ENCODE measurements around the gene ASCC1.
"Not testable (repeated sequence)": the region's sequence is repeated elsewhere in the genome, so short reads cannot be mapped to it uniquely, and the experiment has no call there.

DNA sequence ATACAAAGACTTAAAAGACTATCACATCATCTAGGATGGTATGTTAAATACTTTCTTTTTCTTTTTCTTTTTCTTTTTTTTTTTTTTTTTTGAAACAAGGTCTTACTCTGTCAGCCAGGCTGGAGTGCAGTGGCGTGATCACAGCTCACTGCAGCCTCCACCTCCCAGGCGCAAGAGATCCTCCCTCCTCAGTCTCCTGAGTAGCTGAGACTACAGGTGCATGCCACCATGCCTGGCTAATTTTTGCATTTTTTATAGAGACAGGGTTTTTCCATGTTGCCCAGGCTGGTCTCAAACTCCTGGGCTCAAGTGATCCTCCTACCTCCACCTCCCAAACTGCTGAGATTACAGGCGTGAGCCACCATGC lies 108.1 kb downstream of the ASCC1 start:
- TF ChIP-seq, protein P1, sequence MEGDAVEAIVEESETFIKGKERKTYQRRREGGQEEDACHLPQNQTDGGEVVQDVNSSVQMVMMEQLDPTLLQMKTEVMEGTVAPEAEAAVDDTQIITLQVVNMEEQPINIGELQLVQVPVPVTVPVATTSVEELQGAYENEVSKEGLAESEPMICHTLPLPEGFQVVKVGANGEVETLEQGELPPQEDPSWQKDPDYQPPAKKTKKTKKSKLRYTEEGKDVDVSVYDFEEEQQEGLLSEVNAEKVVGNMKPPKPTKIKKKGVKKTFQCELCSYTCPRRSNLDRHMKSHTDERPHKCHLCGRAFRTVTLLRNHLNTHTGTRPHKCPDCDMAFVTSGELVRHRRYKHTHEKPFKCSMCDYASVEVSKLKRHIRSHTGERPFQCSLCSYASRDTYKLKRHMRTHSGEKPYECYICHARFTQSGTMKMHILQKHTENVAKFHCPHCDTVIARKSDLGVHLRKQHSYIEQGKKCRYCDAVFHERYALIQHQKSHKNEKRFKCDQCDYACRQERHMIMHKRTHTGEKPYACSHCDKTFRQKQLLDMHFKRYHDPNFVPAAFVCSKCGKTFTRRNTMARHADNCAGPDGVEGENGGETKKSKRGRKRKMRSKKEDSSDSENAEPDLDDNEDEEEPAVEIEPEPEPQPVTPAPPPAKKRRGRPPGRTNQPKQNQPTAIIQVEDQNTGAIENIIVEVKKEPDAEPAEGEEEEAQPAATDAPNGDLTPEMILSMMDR (IDR thresholded peaks at IDR 0.05; ENCODE audit: insufficient read depth, low read depth, low read length): not testable (repeated sequence)
- not testable (repeated sequence) for TF ChIP-seq EZH2 (IDR thresholded peaks at IDR 0.05; ENCODE audit: insufficient read depth, low read length)
